Measurements from ENCODE around the gene ZYX.

- TF ChIP-seq CTCF (IDR thresholded peaks at IDR 0.05; ENCODE audit: borderline replicate concordance, extremely low read depth, low read length, poor library complexity, severe bottlenecking) (no peak), EZH2 (IDR thresholded peaks at IDR 0.05; ENCODE audit: borderline replicate concordance, low read depth, low read length, severe bottlenecking) (no peak)
These were observed 9.1 kb downstream of the ZYX start for GRCh38 chr7:143390104-143390772.
